GM12891 (cell line): ENCODE results near the gene FAM3A.

ENCODE experiments used
- PAX5 ChIP-seq: IDR thresholded peaks from 2 replicates; pipeline ENCODE4 v1.6.1; 2011; ENCODE audit warnings: low read length, moderate library complexity, mild to moderate bottlenecking; ENCODE audit not compliant: insufficient read depth, severe bottlenecking
- POLR2A ChIP-seq: IDR thresholded peaks from 2 replicates; pipeline ENCODE4 v1.6.1; 2011; ENCODE audit warnings: low read depth, low read length, control low read depth
- POLR2AphosphoS5 ChIP-seq: IDR thresholded peaks from 2 replicates; pipeline ENCODE4 v1.6.1; 2011; ENCODE audit warnings: low read depth, low read length, control low read depth
- SPI1 ChIP-seq: IDR thresholded peaks from 2 replicates; pipeline ENCODE4 v1.6.1; 2011; ENCODE audit warnings: low read depth, low read length, control low read depth
- TAF1 ChIP-seq: IDR thresholded peaks from 2 replicates; pipeline ENCODE4 v1.6.1; 2011; ENCODE audit warnings: low read depth, low read length, control low read depth

GRCh38 chrX:154513716-154514115, 2.3 kb downstream of the FAM3A start:
- TF ChIP-seq POLR2AphosphoS5 (no peak), POLR2A (no peak), SPI1 (no peak), TAF1 (no peak), PAX5 (no peak)
